ENCODE data around the gene RGS17. TPM values are rescaled to one million over a fixed set of nuclear protein-coding genes. Genes with fewer than 3 reads are reported as not detected.
A peak's percentile ranks its signal among the peaks of the same experiment; 100 is the strongest.

RGS17 gene
- total and polyA plus RNA-seq, 2 of the 13 experiments (the other 11 are each of a cell fraction or from before 2014, with no cell fraction given) = 0.04 TPM; not detected in 1

DNA sequence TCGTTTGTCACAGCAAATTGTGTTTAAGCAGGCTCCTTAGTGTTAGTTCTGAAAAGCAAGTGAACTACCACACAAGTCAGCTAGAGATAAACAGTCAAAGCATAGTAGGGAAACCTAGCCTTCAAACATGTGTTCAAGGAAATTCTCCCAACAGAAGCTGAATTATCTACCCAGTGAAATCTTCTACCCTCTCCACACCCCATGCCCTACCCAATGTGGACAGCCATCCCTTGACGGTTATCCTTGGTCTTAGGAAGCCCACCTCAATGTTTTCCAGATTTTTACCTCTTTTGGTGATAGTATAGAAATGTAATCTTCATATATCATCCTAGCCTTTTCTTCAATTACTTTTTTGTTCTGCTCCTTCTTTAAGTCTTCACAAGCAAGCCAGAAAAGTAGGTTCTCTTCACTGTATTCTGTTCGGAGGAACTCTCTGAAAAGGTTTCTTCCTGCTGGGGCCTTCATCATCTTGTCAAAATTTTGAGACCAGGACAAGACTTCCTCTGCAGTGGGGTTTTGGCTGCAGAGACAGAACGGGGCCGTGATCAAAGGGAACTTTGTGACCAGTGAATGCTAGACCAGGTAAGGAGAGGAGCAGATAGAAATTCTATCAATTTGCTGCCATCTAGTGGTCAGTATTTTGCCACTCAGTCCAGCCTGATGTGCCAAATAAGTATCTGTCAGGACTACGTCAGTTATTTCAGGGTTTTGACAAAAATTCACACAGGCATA, 106.9 kb downstream of the RGS17 start (continued):
- no peak for TF ChIP-seq GABPA (IDR thresholded peaks at IDR 0.05; ENCODE audit: low read depth, low read length)
- 0 out of 2 replicates have a peak, but pooled peaks have one; percentile 22 for TF ChIP-seq GABPA (CRISPR knock-in tag; IDR thresholded peaks at IDR 0.05; ENCODE audit: low read depth)
- peak; percentile 36; the same call in 1 of the 2 replicates for TF ChIP-seq KAT8 (CRISPR knock-in tag; IDR thresholded peaks at IDR 0.05)
- TF ChIP-seq, protein P1, sequence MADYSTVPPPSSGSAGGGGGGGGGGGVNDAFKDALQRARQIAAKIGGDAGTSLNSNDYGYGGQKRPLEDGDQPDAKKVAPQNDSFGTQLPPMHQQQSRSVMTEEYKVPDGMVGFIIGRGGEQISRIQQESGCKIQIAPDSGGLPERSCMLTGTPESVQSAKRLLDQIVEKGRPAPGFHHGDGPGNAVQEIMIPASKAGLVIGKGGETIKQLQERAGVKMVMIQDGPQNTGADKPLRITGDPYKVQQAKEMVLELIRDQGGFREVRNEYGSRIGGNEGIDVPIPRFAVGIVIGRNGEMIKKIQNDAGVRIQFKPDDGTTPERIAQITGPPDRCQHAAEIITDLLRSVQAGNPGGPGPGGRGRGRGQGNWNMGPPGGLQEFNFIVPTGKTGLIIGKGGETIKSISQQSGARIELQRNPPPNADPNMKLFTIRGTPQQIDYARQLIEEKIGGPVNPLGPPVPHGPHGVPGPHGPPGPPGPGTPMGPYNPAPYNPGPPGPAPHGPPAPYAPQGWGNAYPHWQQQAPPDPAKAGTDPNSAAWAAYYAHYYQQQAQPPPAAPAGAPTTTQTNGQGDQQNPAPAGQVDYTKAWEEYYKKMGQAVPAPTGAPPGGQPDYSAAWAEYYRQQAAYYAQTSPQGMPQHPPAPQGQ (CRISPR knock-in tag; IDR thresholded peaks at IDR 0.05; ENCODE audit: borderline replicate concordance) = no peak
- no peak for TF ChIP-seq GATAD2A (CRISPR knock-in tag; IDR thresholded peaks at IDR 0.05)
- TF ChIP-seq, protein P2, sequence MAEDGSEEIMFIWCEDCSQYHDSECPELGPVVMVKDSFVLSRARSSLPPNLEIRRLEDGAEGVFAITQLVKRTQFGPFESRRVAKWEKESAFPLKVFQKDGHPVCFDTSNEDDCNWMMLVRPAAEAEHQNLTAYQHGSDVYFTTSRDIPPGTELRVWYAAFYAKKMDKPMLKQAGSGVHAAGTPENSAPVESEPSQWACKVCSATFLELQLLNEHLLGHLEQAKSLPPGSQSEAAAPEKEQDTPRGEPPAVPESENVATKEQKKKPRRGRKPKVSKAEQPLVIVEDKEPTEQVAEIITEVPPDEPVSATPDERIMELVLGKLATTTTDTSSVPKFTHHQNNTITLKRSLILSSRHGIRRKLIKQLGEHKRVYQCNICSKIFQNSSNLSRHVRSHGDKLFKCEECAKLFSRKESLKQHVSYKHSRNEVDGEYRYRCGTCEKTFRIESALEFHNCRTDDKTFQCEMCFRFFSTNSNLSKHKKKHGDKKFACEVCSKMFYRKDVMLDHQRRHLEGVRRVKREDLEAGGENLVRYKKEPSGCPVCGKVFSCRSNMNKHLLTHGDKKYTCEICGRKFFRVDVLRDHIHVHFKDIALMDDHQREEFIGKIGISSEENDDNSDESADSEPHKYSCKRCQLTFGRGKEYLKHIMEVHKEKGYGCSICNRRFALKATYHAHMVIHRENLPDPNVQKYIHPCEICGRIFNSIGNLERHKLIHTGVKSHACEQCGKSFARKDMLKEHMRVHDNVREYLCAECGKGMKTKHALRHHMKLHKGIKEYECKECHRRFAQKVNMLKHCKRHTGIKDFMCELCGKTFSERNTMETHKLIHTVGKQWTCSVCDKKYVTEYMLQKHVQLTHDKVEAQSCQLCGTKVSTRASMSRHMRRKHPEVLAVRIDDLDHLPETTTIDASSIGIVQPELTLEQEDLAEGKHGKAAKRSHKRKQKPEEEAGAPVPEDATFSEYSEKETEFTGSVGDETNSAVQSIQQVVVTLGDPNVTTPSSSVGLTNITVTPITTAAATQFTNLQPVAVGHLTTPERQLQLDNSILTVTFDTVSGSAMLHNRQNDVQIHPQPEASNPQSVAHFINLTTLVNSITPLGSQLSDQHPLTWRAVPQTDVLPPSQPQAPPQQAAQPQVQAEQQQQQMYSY (CRISPR knock-in tag; IDR thresholded peaks at IDR 0.05) = no peak
- no peak for TF ChIP-seq FOXJ3 (CRISPR knock-in tag; IDR thresholded peaks at IDR 0.05; ENCODE audit: borderline replicate concordance)
- no peak for TF ChIP-seq ZNF572 (CRISPR knock-in tag; IDR thresholded peaks at IDR 0.05)
- TF ChIP-seq, protein P3, sequence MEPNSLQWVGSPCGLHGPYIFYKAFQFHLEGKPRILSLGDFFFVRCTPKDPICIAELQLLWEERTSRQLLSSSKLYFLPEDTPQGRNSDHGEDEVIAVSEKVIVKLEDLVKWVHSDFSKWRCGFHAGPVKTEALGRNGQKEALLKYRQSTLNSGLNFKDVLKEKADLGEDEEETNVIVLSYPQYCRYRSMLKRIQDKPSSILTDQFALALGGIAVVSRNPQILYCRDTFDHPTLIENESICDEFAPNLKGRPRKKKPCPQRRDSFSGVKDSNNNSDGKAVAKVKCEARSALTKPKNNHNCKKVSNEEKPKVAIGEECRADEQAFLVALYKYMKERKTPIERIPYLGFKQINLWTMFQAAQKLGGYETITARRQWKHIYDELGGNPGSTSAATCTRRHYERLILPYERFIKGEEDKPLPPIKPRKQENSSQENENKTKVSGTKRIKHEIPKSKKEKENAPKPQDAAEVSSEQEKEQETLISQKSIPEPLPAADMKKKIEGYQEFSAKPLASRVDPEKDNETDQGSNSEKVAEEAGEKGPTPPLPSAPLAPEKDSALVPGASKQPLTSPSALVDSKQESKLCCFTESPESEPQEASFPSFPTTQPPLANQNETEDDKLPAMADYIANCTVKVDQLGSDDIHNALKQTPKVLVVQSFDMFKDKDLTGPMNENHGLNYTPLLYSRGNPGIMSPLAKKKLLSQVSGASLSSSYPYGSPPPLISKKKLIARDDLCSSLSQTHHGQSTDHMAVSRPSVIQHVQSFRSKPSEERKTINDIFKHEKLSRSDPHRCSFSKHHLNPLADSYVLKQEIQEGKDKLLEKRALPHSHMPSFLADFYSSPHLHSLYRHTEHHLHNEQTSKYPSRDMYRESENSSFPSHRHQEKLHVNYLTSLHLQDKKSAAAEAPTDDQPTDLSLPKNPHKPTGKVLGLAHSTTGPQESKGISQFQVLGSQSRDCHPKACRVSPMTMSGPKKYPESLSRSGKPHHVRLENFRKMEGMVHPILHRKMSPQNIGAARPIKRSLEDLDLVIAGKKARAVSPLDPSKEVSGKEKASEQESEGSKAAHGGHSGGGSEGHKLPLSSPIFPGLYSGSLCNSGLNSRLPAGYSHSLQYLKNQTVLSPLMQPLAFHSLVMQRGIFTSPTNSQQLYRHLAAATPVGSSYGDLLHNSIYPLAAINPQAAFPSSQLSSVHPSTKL (CRISPR knock-in tag; IDR thresholded peaks at IDR 0.05) = 0 out of 2 replicates have a peak, but pooled peaks have one; percentile 27
- TF ChIP-seq REL (CRISPR knock-in tag; conservative IDR thresholded peaks at IDR 0.05) = no peak
- TF ChIP-seq JARID2 (CRISPR knock-in tag; IDR thresholded peaks at IDR 0.05; ENCODE audit: insufficient replicate concordance) = no peak
- TF ChIP-seq, protein P4, sequence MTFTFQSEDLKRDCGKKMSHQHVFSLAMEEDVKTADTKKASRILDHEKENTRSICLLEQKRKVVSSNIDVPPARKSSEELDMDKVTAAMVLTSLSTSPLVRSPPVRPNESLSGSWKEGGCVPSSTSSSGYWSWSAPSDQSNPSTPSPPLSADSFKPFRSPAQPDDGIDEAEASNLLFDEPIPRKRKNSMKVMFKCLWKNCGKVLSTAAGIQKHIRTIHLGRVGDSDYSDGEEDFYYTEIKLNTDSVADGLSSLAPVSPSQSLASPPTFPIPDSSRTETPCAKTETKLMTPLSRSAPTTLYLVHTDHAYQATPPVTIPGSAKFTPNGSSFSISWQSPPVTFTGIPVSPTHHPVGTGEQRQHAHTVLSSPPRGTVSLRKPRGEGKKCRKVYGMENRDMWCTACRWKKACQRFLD (CRISPR knock-in tag; IDR thresholded peaks at IDR 0.05; ENCODE audit: borderline replicate concordance) = no peak
- TF ChIP-seq ZNF101 (CRISPR knock-in tag; IDR thresholded peaks at IDR 0.05; ENCODE audit: borderline replicate concordance, low read depth) = no peak
- TF ChIP-seq, protein P5, sequence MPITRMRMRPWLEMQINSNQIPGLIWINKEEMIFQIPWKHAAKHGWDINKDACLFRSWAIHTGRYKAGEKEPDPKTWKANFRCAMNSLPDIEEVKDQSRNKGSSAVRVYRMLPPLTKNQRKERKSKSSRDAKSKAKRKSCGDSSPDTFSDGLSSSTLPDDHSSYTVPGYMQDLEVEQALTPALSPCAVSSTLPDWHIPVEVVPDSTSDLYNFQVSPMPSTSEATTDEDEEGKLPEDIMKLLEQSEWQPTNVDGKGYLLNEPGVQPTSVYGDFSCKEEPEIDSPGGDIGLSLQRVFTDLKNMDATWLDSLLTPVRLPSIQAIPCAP (CRISPR knock-in tag; IDR thresholded peaks at IDR 0.05; ENCODE audit: low read depth) = no peak
- TF ChIP-seq, protein P6, sequence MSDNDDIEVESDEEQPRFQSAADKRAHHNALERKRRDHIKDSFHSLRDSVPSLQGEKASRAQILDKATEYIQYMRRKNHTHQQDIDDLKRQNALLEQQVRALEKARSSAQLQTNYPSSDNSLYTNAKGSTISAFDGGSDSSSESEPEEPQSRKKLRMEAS (IDR thresholded peaks at IDR 0.05) = no peak
